Stomach (tissue), 9 donors: Measurements from ENCODE around the gene HMGCS1. TPM values are rescaled to one million over a fixed set of nuclear protein-coding genes. Genes with fewer than 3 reads are reported as not detected.
"Not testable (repeated sequence)": the region's sequence is repeated elsewhere in the genome, so short reads cannot be mapped to it uniquely, and the experiment has no call there.

Source experiments
- DNase-seq, 2 donors: peaks; one replicate each; pipeline versions ENCODE4 v3.0.0 to v3.0.0-alpha.2; 2013 to 2019
- H3K27ac ChIP-seq, 5 donors: fragments of 200-600 bp in 4 of 5; sonication (generic) in 4 of 5; one replicate each; pipeline ENCODE4 v1.5.1; 2013 to 2019; ENCODE audit warnings: mild to moderate bottlenecking in 1 of 5, moderate library complexity in 1 of 5
- H3K27me3 ChIP-seq, 3 donors: fragments of 200-600 bp; sonication (generic); one replicate each; pipeline ENCODE4 v1.5.1; 2017 to 2019; ENCODE audit warnings: mixed run types in 1 of 3
- H3K36me3 ChIP-seq, 4 donors: fragments of 200-600 bp; sonication (generic); 1 replicate in 3 of 4; 2 replicates in 1 of 4; pipeline ENCODE4 v1.5.1; 2016 to 2019
- H3K4me1 ChIP-seq, 4 donors: fragments of 200-600 bp; sonication (generic); one replicate each; pipeline ENCODE4 v1.5.1; 2016 to 2019
- H3K4me3 ChIP-seq, 4 donors: fragments of 200-600 bp; sonication (generic) in 3 of 4; one replicate each; pipeline ENCODE4 v1.5.1; 2016 to 2019; ENCODE audit warnings: mild to moderate bottlenecking in 1 of 4
- H3K9me3 ChIP-seq, 4 donors: fragments of 200-600 bp; sonication (generic); one replicate each; pipeline ENCODE4 v1.5.1; 2016 to 2019
- CTCF ChIP-seq, 7 experiments: fragments of 450-650 bp in 4 of 7; fragments of 200-600 bp in 3 of 7; sonication (generic) in 3 of 7; IDR thresholded peaks; one replicate each; pipeline ENCODE4 v1.5.1; 2016 to 2019; ENCODE audit warnings: antibody characterized with exemption in 7 of 7, control low read depth in 2 of 7, mild to moderate bottlenecking in 1 of 7
- EP300 ChIP-seq: sonication (generic); formaldehyde crosslinking; IDR thresholded peaks from one replicate; pipeline ENCODE4 v1.6.1; 2017; ENCODE audit warnings: antibody characterized with exemption
- POLR2A ChIP-seq, 4 donors: fragments of 450-650 bp; IDR thresholded peaks; one replicate each; pipeline ENCODE4 v1.6.1; 2016; ENCODE audit warnings: antibody characterized with exemption in 4 of 4, control low read depth in 2 of 4, mild to moderate bottlenecking in 1 of 4, moderate library complexity in 1 of 4
- POLR2AphosphoS5 ChIP-seq, 3 donors: sonication (generic); formaldehyde crosslinking; IDR thresholded peaks; one replicate each; pipeline ENCODE4 v1.6.1; 2016; ENCODE audit warnings: antibody characterized with exemption in 3 of 3
- WGBS, 5 donors: extraction: QIAGEN DNeasy Blood & Tissue Kit in 3 of 5; methylation state at CpG; one replicate each; pipeline versions ENCODE4 v1.1.5 to v1.1.7; 2013 to 2018; 5-methylcytosine and 5-hydroxymethylcytosine counted together
- intact Hi-C: fragments of 100-400 bp; cut with DNase I; formaldehyde crosslinking; loops from one replicate; pipeline ENCODE4 v1.15.1; 2023; ENCODE audit warnings: low total_unique reads
- polyA plus RNA-seq, 3 donors: library from polyadenylated mRNA; stranded (reverse); fragments of 200-250 nt; gene quantifications; one replicate each; pipeline ENCODE4 v1.2.3, GENCODE V29; 2013
- total RNA-seq, 5 donors: library from RNA; depleted of rRNA; stranded (reverse); fragments of >200 nt; gene quantifications; one replicate each; pipeline versions ENCODE4 v1.1.0 to v1.2.3, GENCODE V29; 2014 to 2016
- donor health status: healthy with polysubstance abuse.
- donor health status: Bipolar disorder and iron deficiency.
- donor health status: healthy.

The HMGCS1 gene
- total and polyA plus RNA-seq, 8 donors, result 2.9 to 97.9 (median 46.3) TPM

GRCh38 chr5:43335681-43336080 lies 22.5 kb upstream of the HMGCS1 start:
- WGBS, 5 donors, result 61 to 92% (median 79%) methylated on average over 4 of the region's 4 CpGs
- intact Hi-C loops, result no loop called here
- no peak overlapping the region for H3K4me3 ChIP-seq
- H3K9me3 ChIP-seq, result peaks cover 0 to 40% (median 30%) of the 10 kb centered on the region in 4 donors
- TF ChIP-seq POLR2A (IDR thresholded peaks at IDR 0.05) (no peak), EP300 (no peak), CTCF (IDR thresholded peaks at IDR 0.05) (no peak), POLR2AphosphoS5 (IDR thresholded peaks at IDR 0.05) (no peak)
- H3K36me3 ChIP-seq, result no peaks in the 10 kb centered on the region
- H3K27me3 ChIP-seq, result no peaks in the 10 kb centered on the region
- no peaks in the 10 kb centered on the region for H3K4me1 ChIP-seq
- H3K27ac ChIP-seq, result no peak overlapping the region
- DNase-seq, result no peak

GRCh38 chr5:43332401-43332800 lies 19.2 kb upstream of the HMGCS1 start:
- H3K4me1 ChIP-seq, result no peaks in the 10 kb centered on the region
- no peak for TF ChIP-seq POLR2AphosphoS5 (IDR thresholded peaks at IDR 0.05)
- no peak for TF ChIP-seq POLR2A (IDR thresholded peaks at IDR 0.05)
- no peak for TF ChIP-seq EP300
- no peak for TF ChIP-seq CTCF (IDR thresholded peaks at IDR 0.05)
- H3K27ac ChIP-seq, result no peak overlapping the region
- H3K36me3 ChIP-seq, result no peaks in the 10 kb centered on the region
- WGBS, 5 donors, result 88 to 100% (median 95%) methylated on average over 1 of the region's 1 CpG
- no peak for DNase-seq
- intact Hi-C loops, result no loop called here
- H3K9me3 ChIP-seq, result peaks cover 0 to 40% (median 28%) of the 10 kb centered on the region in 4 donors
- no peaks in the 10 kb centered on the region for H3K27me3 ChIP-seq
- no peak overlapping the region for H3K4me3 ChIP-seq

GRCh38 chr5:43325624-43326023 lies 12.4 kb upstream of the HMGCS1 start:
- H3K27ac ChIP-seq, H3K9me3 ChIP-seq, H3K27me3 ChIP-seq, H3K36me3 ChIP-seq, DNase-seq, H3K4me1 ChIP-seq, H3K4me3 ChIP-seq, intact Hi-C loops: not testable (repeated sequence)

GRCh38 chr5:43323488-43323887 lies 10.3 kb upstream of the HMGCS1 start:
- H3K4me1 ChIP-seq, H3K9me3 ChIP-seq, H3K4me3 ChIP-seq, intact Hi-C loops, H3K27ac ChIP-seq, H3K36me3 ChIP-seq, H3K27me3 ChIP-seq, DNase-seq: not testable (repeated sequence)
- WGBS, 5 donors, result 60 to 90% (median 72%) methylated on average over 3 of the region's 3 CpGs

GRCh38 chr5:43320846-43321245 lies 7.6 kb upstream of the HMGCS1 start:
- intact Hi-C loops, result no loop called here
- no peaks in the 10 kb centered on the region for H3K36me3 ChIP-seq
- DNase-seq, result no peak
- no peaks in the 10 kb centered on the region for H3K4me1 ChIP-seq
- H3K27me3 ChIP-seq, result no peaks in the 10 kb centered on the region
- no peaks in the 10 kb centered on the region for H3K9me3 ChIP-seq
- H3K4me3 ChIP-seq, result no peak overlapping the region
- no peak overlapping the region for H3K27ac ChIP-seq
- WGBS, 5 donors, result 68 to 88% (median 86%) methylated on average over 4 of the region's 4 CpGs
- TF ChIP-seq POLR2AphosphoS5 (IDR thresholded peaks at IDR 0.05), result no peak
- no peak for TF ChIP-seq POLR2A (IDR thresholded peaks at IDR 0.05)
- TF ChIP-seq EP300, result no peak
- no peak for TF ChIP-seq CTCF (IDR thresholded peaks at IDR 0.05)

- Histone ChIP-seq H3K36me3 (no peaks in the 10 kb centered on the region), H3K27me3 (no peaks in the 10 kb centered on the region), H3K4me3 (no peak overlapping the region), H3K4me1 (peaks cover 11 to 21% (median 19%) of the 10 kb centered on the region in 4 donors), H3K27ac (no peak overlapping the region), H3K9me3 (no peaks in the 10 kb centered on the region)
- intact Hi-C loops, result no loop called here
- TF ChIP-seq POLR2A (IDR thresholded peaks at IDR 0.05), result no peak
- TF ChIP-seq EP300, result no peak
- no peak for TF ChIP-seq POLR2AphosphoS5 (IDR thresholded peaks at IDR 0.05)
- TF ChIP-seq CTCF (IDR thresholded peaks at IDR 0.05), result no peak
- DNase-seq, result no peak
- WGBS, 5 donors, result 65 to 89% (median 79%) methylated on average over 5 of the region's 5 CpGs
Measured at GRCh38 chr5:43316421-43316820, 3.2 kb upstream of the HMGCS1 start.
